ENCODE results near the gene DTL.

The DTL gene

DNA sequence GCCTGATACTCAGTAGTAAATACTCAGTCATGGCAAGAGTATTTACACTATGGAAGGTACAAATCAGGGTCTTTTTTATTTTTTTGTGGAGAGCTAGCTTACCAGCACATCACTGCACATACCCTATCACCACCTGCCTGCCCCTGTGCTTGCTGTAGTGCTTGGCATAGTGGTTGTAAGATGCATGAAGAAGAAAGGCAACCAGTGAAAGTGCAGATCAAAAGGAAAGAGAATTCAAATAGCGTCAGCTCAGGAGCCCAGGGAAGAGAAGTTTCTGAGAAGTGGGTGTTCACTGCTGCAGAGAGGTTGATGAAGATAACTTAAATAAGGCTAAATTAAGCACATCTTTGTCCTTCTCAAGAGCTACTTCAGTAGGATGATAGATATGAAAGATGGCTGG is 76.0 kb downstream of the DTL start:
- TF ChIP-seq, protein P1, sequence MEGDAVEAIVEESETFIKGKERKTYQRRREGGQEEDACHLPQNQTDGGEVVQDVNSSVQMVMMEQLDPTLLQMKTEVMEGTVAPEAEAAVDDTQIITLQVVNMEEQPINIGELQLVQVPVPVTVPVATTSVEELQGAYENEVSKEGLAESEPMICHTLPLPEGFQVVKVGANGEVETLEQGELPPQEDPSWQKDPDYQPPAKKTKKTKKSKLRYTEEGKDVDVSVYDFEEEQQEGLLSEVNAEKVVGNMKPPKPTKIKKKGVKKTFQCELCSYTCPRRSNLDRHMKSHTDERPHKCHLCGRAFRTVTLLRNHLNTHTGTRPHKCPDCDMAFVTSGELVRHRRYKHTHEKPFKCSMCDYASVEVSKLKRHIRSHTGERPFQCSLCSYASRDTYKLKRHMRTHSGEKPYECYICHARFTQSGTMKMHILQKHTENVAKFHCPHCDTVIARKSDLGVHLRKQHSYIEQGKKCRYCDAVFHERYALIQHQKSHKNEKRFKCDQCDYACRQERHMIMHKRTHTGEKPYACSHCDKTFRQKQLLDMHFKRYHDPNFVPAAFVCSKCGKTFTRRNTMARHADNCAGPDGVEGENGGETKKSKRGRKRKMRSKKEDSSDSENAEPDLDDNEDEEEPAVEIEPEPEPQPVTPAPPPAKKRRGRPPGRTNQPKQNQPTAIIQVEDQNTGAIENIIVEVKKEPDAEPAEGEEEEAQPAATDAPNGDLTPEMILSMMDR (IDR thresholded peaks at IDR 0.05; ENCODE audit: low read depth, low read length, missing control alignments), result no peak
- DNase-seq (ENCODE audit: low read depth), result no peak
- H3K4me3 ChIP-seq (ENCODE audit: low read depth, low read length), result no peak overlapping the region

DNA sequence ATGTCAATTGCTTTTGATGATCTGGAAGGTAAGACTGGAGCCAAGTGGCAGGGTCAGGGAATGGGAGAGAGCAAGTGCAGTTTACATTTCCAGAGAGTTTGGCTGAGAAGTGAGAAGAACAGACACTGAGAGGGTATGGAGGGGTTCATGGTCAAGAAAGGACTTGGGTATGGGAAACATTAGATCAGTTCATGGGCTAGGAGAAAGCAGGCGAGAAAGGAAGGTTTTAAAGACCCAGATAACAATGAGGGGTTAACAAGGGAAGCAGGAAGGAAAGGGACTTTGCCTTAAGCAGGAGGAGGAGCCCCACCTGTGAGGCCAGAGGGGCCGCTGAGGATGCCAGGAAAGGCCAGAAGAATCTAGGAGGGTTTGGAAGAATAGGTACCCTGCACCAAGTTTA is 78.2 kb downstream of the DTL start:
- TF ChIP-seq, protein P1 (IDR thresholded peaks at IDR 0.05; ENCODE audit: low read depth, low read length, missing control alignments), result no peak
- DNase-seq (ENCODE audit: low read depth), result no peak
- H3K4me3 ChIP-seq (ENCODE audit: low read depth, low read length), result no peak overlapping the region

DNA sequence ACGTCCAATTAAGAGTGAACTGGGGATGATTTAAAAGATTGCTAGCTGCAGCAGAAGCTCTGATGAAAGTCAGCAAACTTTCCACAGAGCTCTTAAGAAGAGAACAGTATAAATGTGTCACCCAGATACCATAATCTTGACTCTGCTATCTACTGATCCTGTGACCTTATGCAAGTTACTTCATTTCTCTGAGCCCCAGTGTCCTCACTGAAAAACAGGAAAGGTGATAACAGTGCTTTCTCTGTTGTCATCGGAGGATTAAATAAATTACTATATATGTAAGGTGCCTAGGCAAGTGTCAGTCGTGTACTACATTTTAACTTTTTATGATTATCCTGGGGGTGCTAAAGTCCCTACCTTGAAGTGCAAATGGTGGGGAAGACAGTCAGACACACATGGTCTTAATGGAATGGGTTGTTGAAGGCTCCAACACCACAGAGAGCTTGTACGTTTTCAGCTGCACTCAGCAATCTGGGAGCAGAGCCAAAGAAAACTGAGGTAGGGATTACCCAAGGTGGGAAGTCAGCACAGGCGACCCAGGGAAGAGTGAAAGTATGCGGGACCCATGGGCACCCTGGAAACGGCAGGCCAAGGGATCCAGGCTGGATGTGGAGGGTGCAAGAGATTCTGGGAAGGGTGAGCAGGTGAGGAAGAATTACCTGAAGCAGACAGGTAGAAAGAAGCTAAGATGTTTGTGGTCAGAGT is 82.8 kb downstream of the DTL start:
- TF ChIP-seq, protein P1 (IDR thresholded peaks at IDR 0.05; ENCODE audit: low read depth, low read length, missing control alignments), result no peak
- DNase-seq (ENCODE audit: low read depth), result no peak
- no peak overlapping the region for H3K4me3 ChIP-seq (ENCODE audit: low read depth, low read length)

DNA sequence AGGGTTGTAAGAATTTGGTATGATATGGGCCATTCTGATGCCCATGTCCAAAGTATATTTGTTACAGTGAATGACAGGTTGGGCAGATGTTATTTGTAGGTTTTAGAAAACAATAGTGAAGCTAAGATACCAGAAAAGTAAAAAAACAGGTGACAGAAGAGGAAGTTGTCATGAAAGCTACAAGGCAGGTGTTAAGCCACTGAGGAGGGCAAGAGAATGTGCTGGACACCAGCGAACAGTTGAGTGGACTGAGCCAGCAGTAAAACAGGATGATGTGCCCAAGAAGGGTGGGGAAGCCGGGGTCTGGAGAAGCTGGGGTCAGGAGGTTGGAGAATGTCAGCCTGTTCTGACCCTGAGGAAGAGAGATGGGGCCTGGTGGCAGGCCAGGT is 83.3 kb downstream of the DTL start:
- DNase-seq (ENCODE audit: low read depth), result no peak
- TF ChIP-seq, protein P1 (IDR thresholded peaks at IDR 0.05; ENCODE audit: low read depth, low read length, missing control alignments), result no peak
- H3K4me3 ChIP-seq (ENCODE audit: low read depth, low read length), result no peak overlapping the region

DNA sequence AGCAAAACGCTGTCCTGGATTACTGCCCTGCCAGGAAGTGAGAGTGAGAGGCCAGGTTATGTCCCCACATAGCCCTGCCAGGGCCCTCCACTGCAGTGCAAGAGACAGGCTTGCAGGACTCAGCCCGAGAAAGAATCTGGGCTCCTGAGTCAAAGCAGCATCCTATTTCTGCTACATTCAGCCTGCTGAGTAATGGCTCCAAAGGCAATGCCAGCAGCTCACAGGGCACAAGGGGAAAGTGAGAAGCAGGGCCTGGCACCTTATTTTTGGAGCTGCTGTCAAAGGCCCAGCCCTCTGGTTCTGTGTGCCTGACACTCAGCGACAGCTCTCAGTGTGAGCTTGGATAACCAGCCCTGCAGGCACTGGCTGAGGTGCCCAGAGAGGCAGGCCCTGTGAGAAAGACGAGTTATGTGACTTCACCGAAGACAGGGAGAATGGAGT is 83.9 kb downstream of the DTL start:
- DNase-seq (ENCODE audit: low read depth), result no peak
- H3K4me3 ChIP-seq (ENCODE audit: low read depth, low read length), result no peak overlapping the region
- TF ChIP-seq, protein P1 (IDR thresholded peaks at IDR 0.05; ENCODE audit: low read depth, low read length, missing control alignments), result no peak

DNA sequence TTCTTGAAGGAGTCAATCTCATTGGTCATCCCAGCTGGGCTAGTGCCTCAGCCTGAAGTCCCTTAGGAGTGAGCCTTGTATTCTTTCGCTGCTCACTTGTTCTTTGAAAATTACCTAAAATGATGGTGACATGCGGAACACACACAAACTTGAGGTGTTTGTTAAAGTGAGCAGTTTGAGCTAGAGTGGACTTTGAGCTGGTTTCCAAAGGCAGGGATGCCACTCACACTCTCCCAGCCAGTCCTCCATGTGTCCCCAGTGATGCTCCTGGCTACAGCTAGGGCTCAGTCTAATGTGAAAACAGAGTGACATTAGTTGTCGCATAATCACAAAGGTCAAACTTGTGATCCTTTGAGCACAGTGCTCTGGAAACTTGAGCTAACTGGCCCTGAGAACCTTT is 84.3 kb downstream of the DTL start:
- H3K4me3 ChIP-seq (ENCODE audit: low read depth, low read length), result no peak overlapping the region
- TF ChIP-seq, protein P1 (IDR thresholded peaks at IDR 0.05; ENCODE audit: low read depth, low read length, missing control alignments), result no peak
- no peak for DNase-seq (ENCODE audit: low read depth)

DNA sequence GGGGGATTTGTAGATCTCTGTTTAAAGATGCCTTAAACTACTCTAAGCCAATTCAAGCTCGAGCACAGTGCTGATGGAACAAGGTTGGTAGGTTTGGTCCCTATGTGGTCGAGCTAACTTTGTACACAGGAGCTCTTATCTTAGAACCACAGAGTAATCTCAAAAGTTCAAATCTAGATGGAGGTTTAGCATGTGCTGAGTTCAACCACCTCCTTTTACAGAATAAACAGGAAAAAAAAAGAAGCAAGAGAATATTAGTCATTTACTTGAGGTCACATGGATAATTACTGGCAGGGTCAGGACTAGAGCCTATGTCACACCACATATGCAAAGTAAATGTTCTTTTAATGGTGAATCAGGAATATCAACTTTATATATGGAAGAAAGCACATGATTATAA is 86.2 kb downstream of the DTL start:
- no peak for DNase-seq (ENCODE audit: low read depth)
- no peak overlapping the region for H3K4me3 ChIP-seq (ENCODE audit: low read depth, low read length)
- TF ChIP-seq, protein P1 (IDR thresholded peaks at IDR 0.05; ENCODE audit: low read depth, low read length, missing control alignments), result no peak
